LNCaP clone FGC (cell line): ENCODE results near the gene HAUS8.
"Not testable (repeated sequence)": the region's sequence is repeated elsewhere in the genome, so short reads cannot be mapped to it uniquely, and the experiment has no call there.

ENCODE experiments used
- DNase-seq: peaks from one replicate; pipeline ENCODE4 v3.0.0-alpha.2; 2011; ENCODE audit warnings: low read depth
- H3K4me3 ChIP-seq: 2 replicates; pipeline ENCODE4 v1.5.1; 2011; ENCODE audit warnings: mild to moderate bottlenecking, low read depth, low read length, control low read depth
- TF ChIP-seq, protein P1 (sequence below): IDR thresholded peaks from 2 replicates; pipeline ENCODE4 v1.5.1; 2012; ENCODE audit warnings: mild to moderate bottlenecking; ENCODE audit not compliant: control insufficient read depth, insufficient read depth; ENCODE audit errors: extremely low read depth

HAUS8 gene

DNA sequence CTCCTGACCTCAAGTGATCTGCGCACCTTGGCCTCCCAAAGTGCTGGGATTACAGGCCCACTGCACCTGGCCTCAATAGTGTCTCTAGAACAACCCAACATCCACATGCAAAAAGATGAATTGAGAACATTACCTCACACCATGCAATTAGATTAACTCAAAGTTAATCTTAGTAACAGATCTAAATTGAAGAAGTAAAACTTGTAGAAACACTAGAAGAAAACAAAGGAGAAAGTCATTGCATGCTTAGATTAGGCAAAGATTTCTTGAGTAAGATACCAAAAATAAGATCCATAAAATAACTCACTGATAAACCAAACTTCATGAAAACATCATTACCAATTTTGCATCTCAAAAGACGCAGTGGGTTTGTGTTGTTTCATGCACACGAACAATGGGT, 51.4 kb downstream of the HAUS8 start:
- TF ChIP-seq, protein P1, sequence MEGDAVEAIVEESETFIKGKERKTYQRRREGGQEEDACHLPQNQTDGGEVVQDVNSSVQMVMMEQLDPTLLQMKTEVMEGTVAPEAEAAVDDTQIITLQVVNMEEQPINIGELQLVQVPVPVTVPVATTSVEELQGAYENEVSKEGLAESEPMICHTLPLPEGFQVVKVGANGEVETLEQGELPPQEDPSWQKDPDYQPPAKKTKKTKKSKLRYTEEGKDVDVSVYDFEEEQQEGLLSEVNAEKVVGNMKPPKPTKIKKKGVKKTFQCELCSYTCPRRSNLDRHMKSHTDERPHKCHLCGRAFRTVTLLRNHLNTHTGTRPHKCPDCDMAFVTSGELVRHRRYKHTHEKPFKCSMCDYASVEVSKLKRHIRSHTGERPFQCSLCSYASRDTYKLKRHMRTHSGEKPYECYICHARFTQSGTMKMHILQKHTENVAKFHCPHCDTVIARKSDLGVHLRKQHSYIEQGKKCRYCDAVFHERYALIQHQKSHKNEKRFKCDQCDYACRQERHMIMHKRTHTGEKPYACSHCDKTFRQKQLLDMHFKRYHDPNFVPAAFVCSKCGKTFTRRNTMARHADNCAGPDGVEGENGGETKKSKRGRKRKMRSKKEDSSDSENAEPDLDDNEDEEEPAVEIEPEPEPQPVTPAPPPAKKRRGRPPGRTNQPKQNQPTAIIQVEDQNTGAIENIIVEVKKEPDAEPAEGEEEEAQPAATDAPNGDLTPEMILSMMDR, result no peak
- DNase-seq, result no peak
- H3K4me3 ChIP-seq, result no peak overlapping the region

DNA sequence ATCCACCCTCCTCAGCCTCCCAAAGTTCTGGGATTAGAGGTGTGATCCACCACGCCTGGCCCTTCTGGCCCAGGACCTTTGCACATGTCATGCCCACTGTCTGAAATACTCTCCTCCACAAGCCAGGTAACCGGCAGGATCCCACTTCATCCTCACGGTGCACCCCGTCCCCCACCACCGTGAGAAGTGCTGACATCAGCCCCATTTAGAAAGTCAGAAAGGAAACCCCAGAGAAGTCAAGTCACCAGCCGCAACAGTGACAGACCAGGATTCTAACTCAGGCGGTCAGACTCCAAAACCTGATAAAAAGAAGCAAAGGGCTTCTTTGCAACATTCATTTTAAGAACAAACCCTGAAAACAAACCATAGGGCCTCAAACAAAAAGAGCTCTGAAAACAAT, 52.5 kb downstream of the HAUS8 start:
- DNase-seq, result no peak

DNA sequence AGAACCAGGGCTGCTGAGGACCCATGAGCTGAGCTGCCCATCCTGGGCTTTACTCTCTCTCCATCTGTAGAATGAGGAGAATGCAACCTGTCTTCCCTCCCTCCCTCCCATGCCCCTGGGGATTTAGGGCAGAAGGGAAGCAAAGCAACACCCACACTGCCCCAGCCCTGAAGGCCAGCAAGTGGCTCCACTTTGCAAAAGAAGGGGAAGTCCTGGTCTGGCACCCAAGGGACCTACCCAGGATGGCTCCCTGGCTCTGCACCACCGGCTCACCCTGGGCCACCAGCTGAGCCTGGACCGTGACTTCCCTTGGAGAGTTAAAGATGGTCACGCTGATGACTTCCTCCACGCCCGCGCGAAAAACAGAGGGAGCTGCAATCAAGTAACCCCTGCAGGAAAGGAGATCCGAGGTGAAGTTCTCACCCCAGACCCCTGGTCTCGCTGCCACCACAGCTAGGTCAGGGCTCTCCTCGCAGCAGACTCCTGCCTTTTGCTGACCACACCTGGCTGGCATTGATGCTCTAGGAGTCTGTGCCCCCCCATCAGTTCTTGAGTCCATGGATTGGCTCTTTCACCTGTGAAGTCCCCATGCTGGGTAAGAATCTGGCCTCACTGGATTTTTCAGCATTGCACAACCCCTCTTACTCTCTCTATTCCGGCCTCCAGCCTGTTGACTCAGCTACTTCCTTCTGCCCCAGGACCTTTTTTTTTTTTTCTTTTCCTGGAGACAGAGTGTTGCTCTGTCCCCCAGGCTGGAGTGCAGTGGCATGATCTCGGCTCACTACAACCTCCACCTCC, 53.3 kb downstream of the HAUS8 start:
- TF ChIP-seq, protein P1, result no peak

More for the DNA sequence above, 52.5 kb downstream of the HAUS8 start:
- TF ChIP-seq, protein P1, result no peak
- no peak overlapping the region for H3K4me3 ChIP-seq

DNA sequence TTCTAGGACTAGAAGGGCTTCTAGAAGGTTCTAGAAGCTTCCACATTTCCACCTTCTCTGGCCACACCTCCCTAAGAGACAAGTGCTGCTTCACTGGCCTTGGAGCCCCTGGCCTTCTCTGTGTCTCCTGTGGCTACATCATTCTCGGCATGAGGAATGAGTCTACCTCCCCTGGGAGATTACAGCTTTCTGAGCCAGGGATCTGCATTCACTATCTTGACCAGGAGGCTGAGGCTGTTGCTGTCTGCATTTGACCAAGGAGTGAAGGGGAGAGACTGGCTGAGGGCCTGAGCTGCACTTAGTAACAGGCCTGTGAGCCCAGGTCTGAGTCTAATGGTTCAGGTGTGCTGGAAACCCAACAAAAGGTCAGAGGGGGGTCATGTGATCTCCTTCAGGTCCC, 53.9 kb downstream of the HAUS8 start:
- TF ChIP-seq, protein P1, result no peak
- DNase-seq, result no peak
- H3K4me3 ChIP-seq, result no peak overlapping the region

More for the DNA sequence above, 53.3 kb downstream of the HAUS8 start:
- no peak overlapping the region for H3K4me3 ChIP-seq
- DNase-seq, result no peak

DNA sequence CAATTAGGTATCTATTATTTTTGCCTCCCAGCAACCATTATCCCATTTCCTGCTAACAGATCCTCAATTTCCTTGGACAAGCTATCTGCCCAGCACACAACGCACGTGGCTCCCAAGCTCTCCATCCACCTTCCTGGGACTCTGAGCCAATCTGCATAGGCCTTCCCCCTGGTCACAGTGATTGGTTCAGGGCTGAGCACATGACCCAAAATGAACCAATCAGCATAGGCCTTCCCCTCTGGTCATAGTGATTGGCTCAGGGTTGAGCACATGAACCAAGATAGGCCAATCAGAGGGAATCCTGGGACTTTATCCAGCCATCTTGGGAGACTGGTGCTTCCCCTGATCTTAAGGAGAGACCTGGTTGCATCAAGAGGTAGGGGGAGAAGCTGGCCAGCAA, 54.4 kb downstream of the HAUS8 start:
- TF ChIP-seq, protein P1, result no peak
- DNase-seq, result no peak
- no peak overlapping the region for H3K4me3 ChIP-seq

DNA sequence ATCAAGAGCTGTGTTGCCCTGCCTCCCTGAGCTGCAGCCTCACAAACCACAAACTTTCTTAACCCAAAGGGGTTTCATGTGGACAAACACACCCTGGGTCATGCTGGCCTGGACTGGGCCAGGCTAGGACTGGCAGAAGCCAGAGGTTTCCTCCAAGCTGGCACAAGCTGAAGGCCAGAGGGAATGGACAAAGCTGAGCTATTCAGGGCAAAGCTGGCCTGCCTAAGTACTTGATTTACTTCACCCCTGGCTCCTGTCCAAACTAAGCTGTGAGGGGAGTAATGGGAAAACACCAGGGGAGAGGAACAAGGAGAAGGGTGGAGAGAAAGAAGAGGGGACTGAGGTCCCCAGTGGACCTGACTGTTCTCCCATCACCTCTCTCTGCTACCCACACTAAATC, 54.9 kb downstream of the HAUS8 start:
- TF ChIP-seq, protein P1, result no peak
- no peak overlapping the region for H3K4me3 ChIP-seq
- no peak for DNase-seq

DNA sequence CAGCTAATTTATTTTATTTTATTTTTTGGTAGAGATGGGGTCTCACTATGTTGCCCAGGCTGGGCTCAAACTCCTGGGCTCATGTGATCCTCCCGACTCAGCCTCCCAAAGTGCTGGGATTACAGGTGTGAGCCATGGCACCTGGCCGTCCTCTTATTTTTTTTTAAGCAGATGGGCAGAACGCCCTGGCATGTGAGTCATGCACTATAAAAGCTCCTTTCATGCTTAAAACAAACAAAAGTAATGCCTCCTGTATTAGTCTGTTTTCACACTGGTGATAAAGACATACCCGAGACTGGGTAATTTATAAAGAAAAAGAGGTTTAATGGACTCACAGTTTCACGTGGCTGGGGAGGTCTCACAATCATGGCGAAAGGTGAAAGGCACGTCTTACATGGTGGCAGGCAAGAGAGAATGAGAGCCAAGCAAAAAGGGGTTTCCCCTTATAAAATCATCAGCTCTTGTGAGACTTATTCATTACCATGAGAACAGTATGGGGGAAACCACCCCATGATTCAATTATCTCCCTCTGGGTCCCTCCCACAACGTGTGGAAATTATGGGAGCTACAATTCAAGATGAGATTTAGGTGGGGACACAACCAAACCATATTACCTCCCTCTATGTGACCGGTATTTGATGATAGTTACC, 60.9 kb downstream of the HAUS8 start:
- peak; percentile 44 for DNase-seq
- H3K4me3 ChIP-seq, result not testable (repeated sequence)
